GM19438 (cell line): ENCODE measurements around the gene MACO1.
"Not testable (repeated sequence)": the region's sequence is repeated elsewhere in the genome, so short reads cannot be mapped to it uniquely, and the experiment has no call there.

Experiments
- ATAC-seq: cut with Tn5 transposase; IDR thresholded peaks from one replicate; pipeline ENCODE4 v1.9.1; 2021; ENCODE audit warnings: low read depth; ENCODE audit not compliant: unreplicated experiment

MACO1 gene

GRCh38 chr1:25430073-25430966, at the start of gene MACO1:
Gene MACO1, plus strand, starts transcription at chr1:25430897. Its CDS starts 202 bp downstream, at chr1:25431099.
- ATAC-seq: peak; percentile 85

- not testable (repeated sequence) for ATAC-seq
Measured at GRCh38 chr1:25382543-25382942, 48.2 kb upstream of the MACO1 start.

- not testable (repeated sequence) for ATAC-seq
Measured at GRCh38 chr1:25383090-25383489, 47.6 kb upstream of the MACO1 start.

- not testable (repeated sequence) for ATAC-seq
Measured at GRCh38 chr1:25383875-25384274, 46.8 kb upstream of the MACO1 start.

- not testable (repeated sequence) for ATAC-seq
Measured at GRCh38 chr1:25387096-25387495, 43.6 kb upstream of the MACO1 start.

- not testable (repeated sequence) for ATAC-seq
Measured at GRCh38 chr1:25388691-25389090, 42.0 kb upstream of the MACO1 start.

GRCh38 chr1:25389721-25390120, 41.0 kb upstream of the MACO1 start:
- ATAC-seq: not testable (repeated sequence)

GRCh38 chr1:25392841-25393240, 37.9 kb upstream of the MACO1 start:
- ATAC-seq: no peak

GRCh38 chr1:25397549-25397948, 33.1 kb upstream of the MACO1 start:
- ATAC-seq: not testable (repeated sequence)

GRCh38 chr1:25398079-25398478, 32.6 kb upstream of the MACO1 start:
- not testable (repeated sequence) for ATAC-seq

GRCh38 chr1:25402947-25403803, 27.5 kb upstream of the MACO1 start:
- not testable (repeated sequence) for ATAC-seq

- ATAC-seq: not testable (repeated sequence)
Measured at GRCh38 chr1:25405731-25406305, 24.9 kb upstream of the MACO1 start.

GRCh38 chr1:25409641-25410427, 20.9 kb upstream of the MACO1 start:
- not testable (repeated sequence) for ATAC-seq

GRCh38 chr1:25412872-25413623, 17.6 kb upstream of the MACO1 start:
- not testable (repeated sequence) for ATAC-seq

- not testable (repeated sequence) for ATAC-seq
Measured at GRCh38 chr1:25414157-25414556, 16.5 kb upstream of the MACO1 start.

GRCh38 chr1:25414578-25414977, 16.1 kb upstream of the MACO1 start:
- not testable (repeated sequence) for ATAC-seq

- ATAC-seq: not testable (repeated sequence)
Measured at GRCh38 chr1:25417280-25417679, 13.4 kb upstream of the MACO1 start.

- ATAC-seq: not testable (repeated sequence)
Measured at GRCh38 chr1:25419339-25419738, 11.4 kb upstream of the MACO1 start.

GRCh38 chr1:25420715-25421114, 10.0 kb upstream of the MACO1 start, which contains the start of gene RHCE:
Gene RHCE, minus strand, starts transcription at chr1:25420825. Its CDS starts 39 bp downstream, at chr1:25420786.
- not testable (repeated sequence) for ATAC-seq
